Endothelial cell (in vitro differentiated cells): ENCODE results near the gene HRH2. TPM values are rescaled to one million over a fixed set of nuclear protein-coding genes. Genes with fewer than 3 reads are reported as not detected.
"Not testable (repeated sequence)": the region's sequence is repeated elsewhere in the genome, so short reads cannot be mapped to it uniquely, and the experiment has no call there.

Experiments
- DNase-seq: peaks from one replicate; pipeline ENCODE4 v3.0.0; 2021; ENCODE audit warnings: low spot score
- H3K27ac Mint-ChIP-seq: one replicate; pipeline ENCODE4 v1.8.0; 2021; ENCODE audit warnings: mixed read lengths, inconsistent platforms; ENCODE audit not compliant: unreplicated experiment
- H3K27me3 Mint-ChIP-seq: one replicate; pipeline ENCODE4 v1.8.0; 2021; ENCODE audit warnings: mild to moderate bottlenecking, moderate library complexity, mixed read lengths, inconsistent platforms; ENCODE audit not compliant: unreplicated experiment
- H3K36me3 Mint-ChIP-seq: one replicate; pipeline ENCODE4 v1.8.0; 2021; ENCODE audit warnings: mild to moderate bottlenecking, low read depth, mixed read lengths, inconsistent platforms; ENCODE audit not compliant: unreplicated experiment
- H3K4me1 Mint-ChIP-seq: one replicate; pipeline ENCODE4 v1.8.0; 2021; ENCODE audit warnings: mild to moderate bottlenecking, mixed read lengths, inconsistent platforms; ENCODE audit not compliant: unreplicated experiment
- H3K4me3 Mint-ChIP-seq: one replicate; pipeline ENCODE4 v1.8.0; 2021; ENCODE audit warnings: mild to moderate bottlenecking, mixed read lengths, inconsistent platforms; ENCODE audit not compliant: unreplicated experiment
- H3K9me3 Mint-ChIP-seq: one replicate; pipeline ENCODE4 v1.8.0; 2021; ENCODE audit warnings: mixed read lengths, inconsistent platforms; ENCODE audit not compliant: unreplicated experiment
- CTCF ChIP-seq: fragments of 200-600 bp; sonication (generic); IDR thresholded peaks from one replicate; pipeline ENCODE4 v1.5.0; 2021; ENCODE audit warnings: antibody characterized with exemption; ENCODE audit not compliant: unreplicated experiment
- total RNA-seq: library from RNA; stranded (reverse); fragmentation: NEBNext Ultra II Directional; extraction: Animal tissue kit (Norgen Biotek cat#: 25700); gene quantifications from one replicate; pipeline ENCODE4 v1.2.1, GENCODE V29; 2021; ENCODE audit not compliant: unreplicated experiment

The HRH2 gene
- total RNA-seq, 1 donor from 2014 or later = 0.41 TPM

- peaks cover 7% of the 10 kb centered on the region for H3K27me3 Mint-ChIP-seq
These were observed 43.0 kb upstream of the HRH2 start for GRCh38 chr5:175614861-175615260.

GRCh38 chr5:175616083-175616482 lies 41.8 kb upstream of the HRH2 start:
- no peak for DNase-seq
- Mint-ChIP-seq H3K4me3 (no peak overlapping the region), H3K36me3 (no peaks in the 10 kb centered on the region), H3K9me3 (no peaks in the 10 kb centered on the region), H3K4me1 (no peaks in the 10 kb centered on the region), H3K27me3 (peaks cover 4% of the 10 kb centered on the region), H3K27ac (no peak overlapping the region)
- TF ChIP-seq CTCF = no peak

More at GRCh38 chr5:175614861-175615260, 43.0 kb upstream of the HRH2 start:
- no peak overlapping the region for H3K27ac Mint-ChIP-seq
- TF ChIP-seq CTCF = no peak
- H3K4me1 Mint-ChIP-seq = no peaks in the 10 kb centered on the region
- DNase-seq = no peak
- H3K36me3 Mint-ChIP-seq = peaks cover 4% of the 10 kb centered on the region
- no peaks in the 10 kb centered on the region for H3K9me3 Mint-ChIP-seq
- no peak overlapping the region for H3K4me3 Mint-ChIP-seq

GRCh38 chr5:175616527-175616926 lies 41.3 kb upstream of the HRH2 start:
- H3K27ac Mint-ChIP-seq, DNase-seq, H3K4me3 Mint-ChIP-seq, H3K4me1 Mint-ChIP-seq, H3K36me3 Mint-ChIP-seq, H3K9me3 Mint-ChIP-seq, H3K27me3 Mint-ChIP-seq: not testable (repeated sequence)

- Mint-ChIP-seq H3K27ac (no peak overlapping the region), H3K27me3 (peaks cover 4% of the 10 kb centered on the region), H3K4me1 (no peaks in the 10 kb centered on the region), H3K4me3 (no peak overlapping the region), H3K36me3 (no peaks in the 10 kb centered on the region), H3K9me3 (no peaks in the 10 kb centered on the region)
- no peak for TF ChIP-seq CTCF
- no peak for DNase-seq
These were observed 40.4 kb upstream of the HRH2 start for GRCh38 chr5:175617447-175617846.

- Mint-ChIP-seq H3K27ac (no peak overlapping the region), H3K9me3 (no peaks in the 10 kb centered on the region), H3K27me3 (peaks cover 4% of the 10 kb centered on the region), H3K4me3 (no peak overlapping the region), H3K4me1 (no peaks in the 10 kb centered on the region), H3K36me3 (no peaks in the 10 kb centered on the region)
- no peak for DNase-seq
- no peak for TF ChIP-seq CTCF
These were observed 37.3 kb upstream of the HRH2 start for GRCh38 chr5:175620527-175620926.

GRCh38 chr5:175621971-175622370 lies 35.9 kb upstream of the HRH2 start:
- Mint-ChIP-seq H3K27ac (no peak overlapping the region), H3K36me3 (no peaks in the 10 kb centered on the region), H3K4me3 (no peak overlapping the region), H3K27me3 (peaks cover 2% of the 10 kb centered on the region), H3K9me3 (no peaks in the 10 kb centered on the region), H3K4me1 (no peaks in the 10 kb centered on the region)
- DNase-seq = no peak
- TF ChIP-seq CTCF = no peak
